C4-2B (cell line): ENCODE measurements around the gene CST7.

Experiments used
- ZFX ChIP-seq: fragments of 450-650 bp; IDR thresholded peaks from 2 replicates; pipeline ENCODE4 v1.6.1; 2017
- TF ChIP-seq, protein P1 (sequence below): fragments of 450-650 bp; conservative IDR thresholded peaks from 2 replicates; pipeline ENCODE4 v1.5.1; 2017; ENCODE audit warnings: mild to moderate bottlenecking

DNA sequence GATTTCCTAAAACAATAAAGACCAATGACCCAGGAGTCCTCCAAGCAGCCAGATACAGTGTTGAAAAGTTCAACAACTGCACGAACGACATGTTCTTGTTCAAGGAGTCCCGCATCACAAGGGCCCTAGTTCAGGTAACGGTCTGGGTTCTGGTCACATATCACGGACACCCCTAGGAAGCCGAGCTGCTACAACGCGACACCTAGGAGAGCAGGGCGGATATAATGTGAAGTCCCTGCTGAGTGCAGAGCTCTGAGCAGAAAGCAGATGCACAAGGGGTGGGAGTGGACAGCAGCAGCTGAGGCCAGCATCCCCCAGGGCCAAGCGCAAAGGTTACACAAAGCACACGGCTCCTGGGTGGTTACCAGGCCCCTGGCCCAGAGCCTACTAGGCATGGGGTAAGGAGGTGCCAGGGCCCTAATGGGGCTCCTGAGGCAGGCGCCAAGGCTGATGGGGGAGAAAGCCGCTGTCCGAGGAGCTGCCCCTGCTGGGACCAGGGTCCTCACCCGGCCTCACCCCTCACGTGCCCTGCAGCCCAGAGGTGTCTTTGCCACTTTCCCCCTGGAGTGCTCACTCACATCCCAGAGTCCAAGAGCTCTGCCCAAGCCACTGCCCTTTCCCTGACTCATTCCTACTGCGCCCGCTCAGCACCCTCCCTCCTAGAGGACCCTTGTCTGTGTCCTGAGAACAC, 8.4 kb downstream of the CST7 start:
- TF ChIP-seq, protein P1, sequence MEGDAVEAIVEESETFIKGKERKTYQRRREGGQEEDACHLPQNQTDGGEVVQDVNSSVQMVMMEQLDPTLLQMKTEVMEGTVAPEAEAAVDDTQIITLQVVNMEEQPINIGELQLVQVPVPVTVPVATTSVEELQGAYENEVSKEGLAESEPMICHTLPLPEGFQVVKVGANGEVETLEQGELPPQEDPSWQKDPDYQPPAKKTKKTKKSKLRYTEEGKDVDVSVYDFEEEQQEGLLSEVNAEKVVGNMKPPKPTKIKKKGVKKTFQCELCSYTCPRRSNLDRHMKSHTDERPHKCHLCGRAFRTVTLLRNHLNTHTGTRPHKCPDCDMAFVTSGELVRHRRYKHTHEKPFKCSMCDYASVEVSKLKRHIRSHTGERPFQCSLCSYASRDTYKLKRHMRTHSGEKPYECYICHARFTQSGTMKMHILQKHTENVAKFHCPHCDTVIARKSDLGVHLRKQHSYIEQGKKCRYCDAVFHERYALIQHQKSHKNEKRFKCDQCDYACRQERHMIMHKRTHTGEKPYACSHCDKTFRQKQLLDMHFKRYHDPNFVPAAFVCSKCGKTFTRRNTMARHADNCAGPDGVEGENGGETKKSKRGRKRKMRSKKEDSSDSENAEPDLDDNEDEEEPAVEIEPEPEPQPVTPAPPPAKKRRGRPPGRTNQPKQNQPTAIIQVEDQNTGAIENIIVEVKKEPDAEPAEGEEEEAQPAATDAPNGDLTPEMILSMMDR = no peak
- no peak for TF ChIP-seq ZFX
